Aorta (tissue), 5 donors: ENCODE measurements around the gene MLF2. TPM values are rescaled to one million over a fixed set of nuclear protein-coding genes. Genes with fewer than 3 reads are reported as not detected.

ENCODE experiments used
- ATAC-seq: fragments of 200-7000 bp; cut with Tn5 transposase; one replicate; pipeline ENCODE4 v1.9.1; 2022; ENCODE audit warnings: moderate library complexity; ENCODE audit not compliant: low FRiP score
- DNase-seq, 2 donors: peaks; one replicate each; pipeline ENCODE4 v3.0.0-alpha.2; 2020
- H3K27ac ChIP-seq, 2 donors: one replicate each; pipeline ENCODE4 v1.5.1; 2013; ENCODE audit warnings: low read length in 2 of 2, mild to moderate bottlenecking in 2 of 2, moderate library complexity in 2 of 2, control low read depth in 1 of 2, inconsistent platforms in 1 of 2, low read depth in 1 of 2
- H3K27me3 ChIP-seq, 2 donors: one replicate each; pipeline ENCODE4 v1.6.1; 2013; ENCODE audit warnings: control low read depth in 1 of 2, low read length in 1 of 2, mild to moderate bottlenecking in 1 of 2, moderate library complexity in 1 of 2; ENCODE audit not compliant: insufficient read depth in 2 of 2, control insufficient read depth in 1 of 2
- H3K36me3 ChIP-seq, 2 donors: one replicate each; pipeline ENCODE4 v1.6.1; 2013; ENCODE audit warnings: control low read depth in 1 of 2, low read length in 1 of 2, mild to moderate bottlenecking in 1 of 2; ENCODE audit not compliant: insufficient read depth in 2 of 2, control insufficient read depth in 1 of 2
- H3K4me1 ChIP-seq, 2 donors: one replicate each; pipeline ENCODE4 v1.6.1; 2013; ENCODE audit warnings: low read length in 2 of 2, control low read depth in 1 of 2, mild to moderate bottlenecking in 1 of 2, moderate library complexity in 1 of 2; ENCODE audit not compliant: insufficient read depth in 2 of 2, control insufficient read depth in 1 of 2
- H3K4me3 ChIP-seq, 2 donors: one replicate each; pipeline ENCODE4 v1.5.1; 2013; ENCODE audit warnings: low read length in 2 of 2, control low read depth in 1 of 2, mild to moderate bottlenecking in 1 of 2
- H3K9me3 ChIP-seq: one replicate; pipeline ENCODE4 v1.6.1; 2013; ENCODE audit warnings: mild to moderate bottlenecking, low read length; ENCODE audit not compliant: control insufficient read depth
- WGBS, 2 donors: extraction: QIAGEN DNeasy Blood & Tissue Kit; methylation state at CpG; one replicate each; pipeline ENCODE4 v1.1.7; 2013; 5-methylcytosine and 5-hydroxymethylcytosine counted together
- intact Hi-C, 2 donors: fragments of 100-400 bp; cut with DNase I; formaldehyde crosslinking; loops; one replicate each; pipeline versions ENCODE4 v1.14.2 to v1.15.0; 2022
- polyA plus RNA-seq, 2 donors: library from polyadenylated mRNA; stranded (reverse); fragments of 200-250 nt; gene quantifications; one replicate each; pipeline ENCODE4 v1.2.3, GENCODE V29; 2013
- total RNA-seq, 2 donors: library from RNA; stranded (reverse); fragmentation: NEBNext Ultra II Directional; extraction: Animal tissue kit (Norgen Biotek cat#: 25700); gene quantifications; one replicate each; pipeline ENCODE4 v1.2.1, GENCODE V29; 2021
- donor health status: healthy with polysubstance abuse.
- donor health status: Bipolar disorder and iron deficiency.
- donor health status: DM: no; HTN: no; CAD: no.
- donor health status: DM: no; HTN: no; CAD: no.
- donor health status: DM: yes; HTN: yes; CAD: no.

The MLF2 gene
- total and polyA plus RNA-seq, 4 donors, result 110 to 144 (median 138) TPM

GRCh38 chr12:6699259-6699988 lies 53.5 kb downstream of the MLF2 start:
- Histone ChIP-seq H3K36me3 (no peaks in the 10 kb centered on the region), H3K27ac (no peak overlapping the region), H3K27me3 (no peaks in the 10 kb centered on the region), H3K9me3 (no peaks in the 10 kb centered on the region), H3K4me3 (peak overlapping the region; percentile 36 to 87), H3K4me1 (no peaks in the 10 kb centered on the region)
- WGBS, 2 donors, result 26 to 30% methylated on average over 13 to 16 of the region's 16 CpGs
- DNase-seq, result no peak
- no peak for ATAC-seq
- intact Hi-C loops, result no loop called here

DNA sequence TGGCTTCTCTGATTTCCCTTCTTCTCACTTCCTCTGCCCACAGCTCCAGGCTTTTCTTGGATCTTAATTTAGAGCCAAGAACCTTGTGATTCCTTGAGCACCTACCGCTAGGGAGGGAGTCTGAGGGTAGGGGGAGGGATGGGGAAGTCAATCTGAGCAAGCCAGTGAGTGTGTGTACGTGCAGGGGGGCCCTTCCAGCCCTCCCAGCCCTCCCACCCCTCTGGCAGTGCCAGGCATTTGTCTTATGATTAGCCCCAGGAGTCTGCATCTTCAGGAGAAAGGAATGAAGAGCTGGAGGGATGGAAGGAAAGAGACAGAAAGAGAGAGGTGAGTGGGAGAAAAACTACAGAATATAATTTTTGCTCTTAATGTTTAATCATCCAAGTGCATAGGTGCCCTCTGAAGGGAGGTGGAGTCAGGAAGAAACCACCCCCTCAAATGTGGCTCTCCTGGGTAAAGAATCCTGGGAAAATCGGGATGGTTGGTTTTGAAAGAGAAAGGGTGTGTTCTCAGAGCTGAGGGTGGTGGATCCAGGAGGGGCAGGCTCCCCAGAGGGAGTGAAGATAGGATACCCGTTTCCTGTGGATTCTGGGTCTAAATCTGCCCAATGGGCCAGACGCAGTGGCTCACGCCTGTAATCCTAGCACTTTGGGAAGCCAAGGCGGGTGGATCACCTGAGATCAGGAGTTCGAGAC lies 54.4 kb downstream of the MLF2 start:
- H3K9me3 ChIP-seq, result no peaks in the 10 kb centered on the region
- WGBS, 2 donors, result 73% methylated on average over 8 of the region's 8 CpGs
- H3K36me3 ChIP-seq, result no peaks in the 10 kb centered on the region
- DNase-seq, result peak in 1 of 2 donors; percentile 37
- H3K4me1 ChIP-seq, result no peaks in the 10 kb centered on the region
- H3K4me3 ChIP-seq, result no peak overlapping the region
- H3K27me3 ChIP-seq, result no peaks in the 10 kb centered on the region
- H3K27ac ChIP-seq, result no peak overlapping the region
- no peak for ATAC-seq
- intact Hi-C loops, result no loop called here

Other genes with a start within 250 kb of the MLF2 start
- gene GAPDH, start 218.6 kb downstream of the MLF2 start, total RNA-seq, result 1,000 to 10,000 TPM; 1,856 to 2,021 TPM
- gene GAPDH, start 218.6 kb downstream of the MLF2 start, polyA plus RNA-seq, result 1,000 to 10,000 TPM; 2,047 to 3,012 TPM
- gene IFFO1, start 197.1 kb downstream of the MLF2 start, total RNA-seq, result 10 to 100 TPM; 28.5 to 60.8 TPM
- 100 to 1,000 TPM in 1 of 2 donors, 10 to 100 TPM in 1; 11.1 to 110 TPM for gene IFFO1, start 197.1 kb downstream of the MLF2 start, polyA plus RNA-seq
- 10 to 100 TPM; 24.8 to 27.8 TPM for gene NOP2, start 184.8 kb downstream of the MLF2 start, total RNA-seq
- gene NOP2, start 184.8 kb downstream of the MLF2 start, polyA plus RNA-seq, result 10 to 100 TPM in 1 of 2 donors, 1 to 10 TPM in 1; 5.4 to 18.8 TPM
- gene CHD4, start 145.8 kb downstream of the MLF2 start, total RNA-seq, result 100 to 1,000 TPM; 174 to 195 TPM
- gene CHD4, start 145.8 kb downstream of the MLF2 start, polyA plus RNA-seq, result 100 to 1,000 TPM in 1 of 2 donors, 10 to 100 TPM in 1; 73.1 to 110 TPM
- 1 to 10 TPM; 2.5 to 3.7 TPM for gene LPAR5, start 117.2 kb downstream of the MLF2 start, total RNA-seq
- gene LPAR5, start 117.2 kb downstream of the MLF2 start, polyA plus RNA-seq, result under 1 TPM; 0.51 to 0.88 TPM
- gene ACRBP, start 105.7 kb downstream of the MLF2 start, total RNA-seq, result 1 to 10 TPM; 1.8 to 5.2 TPM
- under 1 TPM in 1 of 2 donors, not detected in 1; 0.25 TPM for gene ACRBP, start 105.7 kb downstream of the MLF2 start, polyA plus RNA-seq
- 10 to 100 TPM; 19.7 to 43.3 TPM for gene ING4, start 90.0 kb downstream of the MLF2 start, total RNA-seq
- 10 to 100 TPM; 45.3 to 63.7 TPM for gene ING4, start 90.0 kb downstream of the MLF2 start, polyA plus RNA-seq
- 10 to 100 TPM; 54.4 to 66.7 TPM for gene ZNF384, start 63.8 kb downstream of the MLF2 start, total RNA-seq
- 10 to 100 TPM; 23.2 to 49.3 TPM for gene ZNF384, start 63.8 kb downstream of the MLF2 start, polyA plus RNA-seq
- 10 to 100 TPM in 1 of 2 donors, 1 to 10 TPM in 1; 1.2 to 10.7 TPM for gene PIANP, start 52.3 kb downstream of the MLF2 start, total RNA-seq
- gene PIANP, start 52.3 kb downstream of the MLF2 start, polyA plus RNA-seq, result 1 to 10 TPM; 4.3 to 7.5 TPM
- 10 to 100 TPM; 47.0 to 50.1 TPM for gene COPS7A, start 29.1 kb downstream of the MLF2 start, total RNA-seq
- gene COPS7A, start 29.1 kb downstream of the MLF2 start, polyA plus RNA-seq, result 10 to 100 TPM; 43.8 to 70.5 TPM
- gene PTMS, start 13.2 kb upstream of the MLF2 start, total RNA-seq, result 100 to 1,000 TPM; 358 to 396 TPM
- gene PTMS, start 13.2 kb upstream of the MLF2 start, polyA plus RNA-seq, result 100 to 1,000 TPM; 549 to 584 TPM
- gene LAG3, start 19.4 kb upstream of the MLF2 start, total RNA-seq, result 1 to 10 TPM; 1.2 to 1.8 TPM
- gene LAG3, start 19.4 kb upstream of the MLF2 start, polyA plus RNA-seq, result 1 to 10 TPM in 1 of 2 donors, under 1 TPM in 1; 0.25 to 2.4 TPM
- gene CD4, start 36.4 kb upstream of the MLF2 start, total RNA-seq, result 10 to 100 TPM; 20.1 to 40.6 TPM
- gene CD4, start 36.4 kb upstream of the MLF2 start, polyA plus RNA-seq, result 10 to 100 TPM in 1 of 2 donors, 1 to 10 TPM in 1; 2.1 to 14.3 TPM
- gene GPR162, start 68.7 kb upstream of the MLF2 start, total RNA-seq, result 10 to 100 TPM in 1 of 2 donors, 1 to 10 TPM in 1; 4.4 to 16.6 TPM
- 10 to 100 TPM in 1 of 2 donors, 1 to 10 TPM in 1; 6.0 to 17.2 TPM for gene GPR162, start 68.7 kb upstream of the MLF2 start, polyA plus RNA-seq
- 10 to 100 TPM; 43.5 to 66.3 TPM for gene P3H3, start 75.3 kb upstream of the MLF2 start, total RNA-seq
- 10 to 100 TPM; 23.4 to 93.3 TPM for gene P3H3, start 75.3 kb upstream of the MLF2 start, polyA plus RNA-seq
- 10 to 100 TPM in 1 of 2 donors, 1 to 10 TPM in 1; 8.2 to 13.7 TPM for gene GNB3, start 87.8 kb upstream of the MLF2 start, total RNA-seq
- 10 to 100 TPM in 1 of 2 donors, 1 to 10 TPM in 1; 6.0 to 32.9 TPM for gene GNB3, start 87.8 kb upstream of the MLF2 start, polyA plus RNA-seq
- gene CDCA3, start 98.1 kb upstream of the MLF2 start, total RNA-seq, result 1 to 10 TPM in 1 of 2 donors, under 1 TPM in 1; 0.42 to 2.1 TPM
- gene CDCA3, start 98.1 kb upstream of the MLF2 start, polyA plus RNA-seq, result 10 to 100 TPM in 1 of 2 donors, 1 to 10 TPM in 1; 3.6 to 12.6 TPM
- 10 to 100 TPM; 59.5 to 64.6 TPM for gene USP5, start 99.0 kb upstream of the MLF2 start, total RNA-seq
- 10 to 100 TPM; 26.7 to 47.0 TPM for gene USP5, start 99.0 kb upstream of the MLF2 start, polyA plus RNA-seq
- gene TPI1, start 114.4 kb upstream of the MLF2 start, total RNA-seq, result 100 to 1,000 TPM; 317 TPM
- 100 to 1,000 TPM; 310 to 314 TPM for gene TPI1, start 114.4 kb upstream of the MLF2 start, polyA plus RNA-seq
- gene SPSB2, start 120.2 kb upstream of the MLF2 start, total RNA-seq, result 10 to 100 TPM in 1 of 2 donors, 1 to 10 TPM in 1; 4.2 to 10.2 TPM
- 10 to 100 TPM; 11.1 to 14.3 TPM for gene SPSB2, start 120.2 kb upstream of the MLF2 start, polyA plus RNA-seq
- 10 to 100 TPM in 1 of 2 donors, 1 to 10 TPM in 1; 5.3 to 11.2 TPM for gene LRRC23, start 151.7 kb upstream of the MLF2 start, total RNA-seq
- 10 to 100 TPM; 16.8 to 20.8 TPM for gene LRRC23, start 151.7 kb upstream of the MLF2 start, polyA plus RNA-seq
- gene ENO2, start 161.4 kb upstream of the MLF2 start, total RNA-seq, result 10 to 100 TPM; 59.0 to 79.5 TPM
- 100 to 1,000 TPM in 1 of 2 donors, 10 to 100 TPM in 1; 14.7 to 116 TPM for gene ENO2, start 161.4 kb upstream of the MLF2 start, polyA plus RNA-seq
- gene ATN1, start 174.8 kb upstream of the MLF2 start, total RNA-seq, result 100 to 1,000 TPM; 138 to 146 TPM
- 100 to 1,000 TPM in 1 of 2 donors, 10 to 100 TPM in 1; 22.7 to 149 TPM for gene ATN1, start 174.8 kb upstream of the MLF2 start, polyA plus RNA-seq
- not detected for gene RNU7-1, start 190.7 kb upstream of the MLF2 start, total RNA-seq
- gene RNU7-1, start 190.7 kb upstream of the MLF2 start, polyA plus RNA-seq, result not detected
- 100 to 1,000 TPM; 197 to 233 TPM for gene C12orf57, start 190.9 kb upstream of the MLF2 start, total RNA-seq
- 1,000 to 10,000 TPM in 1 of 2 donors, 100 to 1,000 TPM in 1; 849 to 1,017 TPM for gene C12orf57, start 190.9 kb upstream of the MLF2 start, polyA plus RNA-seq
- 10 to 100 TPM; 29.8 to 42.3 TPM for gene PTPN6, start 198.2 kb upstream of the MLF2 start, total RNA-seq
- gene PTPN6, start 198.2 kb upstream of the MLF2 start, polyA plus RNA-seq, result 10 to 100 TPM; 10.1 to 25.7 TPM
- 100 to 1,000 TPM in 1 of 2 donors, 10 to 100 TPM in 1; 97.9 to 117 TPM for gene PHB2, start 217.5 kb upstream of the MLF2 start, total RNA-seq
- gene PHB2, start 217.5 kb upstream of the MLF2 start, polyA plus RNA-seq, result 100 to 1,000 TPM; 105 to 139 TPM
- 10 to 100 TPM; 30.2 to 31.6 TPM for gene EMG1, start 217.8 kb upstream of the MLF2 start, total RNA-seq
- gene EMG1, start 217.8 kb upstream of the MLF2 start, polyA plus RNA-seq, result 10 to 100 TPM; 15.4 to 24.4 TPM